ENCODE measurements around the gene BBS12. TPM values are rescaled to one million over a fixed set of nuclear protein-coding genes. Genes with fewer than 3 reads are reported as not detected.

Gene BBS12
- polyA plus RNA-seq, 1 of the 3 experiments (the other 2 are of a cell fraction), result 1.5 TPM

- TF ChIP-seq MEF2A (IDR thresholded peaks at IDR 0.05; ENCODE audit: borderline replicate concordance, low read depth) (peak; percentile 79), PBX3 (IDR thresholded peaks at IDR 0.05) (peak; percentile 87), ELF1 (IDR thresholded peaks at IDR 0.05) (no peak), FOXJ3 (CRISPR knock-in tag; IDR thresholded peaks at IDR 0.05) (no peak)
Observed at GRCh38 chr4:122783301-122784215, 51.1 kb downstream of the BBS12 start (continued).

GRCh38 chr4:122784261-122784660 lies 51.8 kb downstream of the BBS12 start:
- peak overlapping the region; percentile 77 for H2AFZ ChIP-seq (ENCODE audit: low read depth)
- TF ChIP-seq MAX (IDR thresholded peaks at IDR 0.05; ENCODE audit: low read depth), result no peak
- 0 out of 2 replicates have a peak, but pooled peaks have one; percentile 3 for TF ChIP-seq PBX3 (IDR thresholded peaks at IDR 0.05)
- TF ChIP-seq RAD21 (IDR thresholded peaks at IDR 0.05; ENCODE audit: low read length), result no peak
- TF ChIP-seq MXI1 (IDR thresholded peaks at IDR 0.05; ENCODE audit: low read depth, low read length), result no peak
- no peak for TF ChIP-seq SIN3A (IDR thresholded peaks at IDR 0.05; ENCODE audit: borderline replicate concordance, low read depth, low read length)
- TF ChIP-seq TAF1 (IDR thresholded peaks at IDR 0.05; ENCODE audit: borderline replicate concordance, low read depth, low read length), result no peak
- TF ChIP-seq EP300 (IDR thresholded peaks at IDR 0.05; ENCODE audit: borderline replicate concordance in 1 of 2, low read depth in 1 of 2, low read length in 1 of 2), result no peak
- no peak for TF ChIP-seq TEAD4 (IDR thresholded peaks at IDR 0.05; ENCODE audit: borderline replicate concordance, insufficient read depth)
- ChIA-PET POLR2A (no interaction called here), CTCF (interaction anchor here (1.4 kb wide), 2 partner anchors 8 to 146 kb away, joined by 3 read pairs; no protein-coding TSS in a partner anchor)
- no peaks in the 10 kb centered on the region for H3K9me3 ChIP-seq
- no peaks in the 10 kb centered on the region for H3K36me3 ChIP-seq (replicated peaks in 1 of 2; ENCODE audit: control insufficient read depth in 1 of 2, insufficient read depth in 2 of 2, low read length in 1 of 2)
- H3F3A ChIP-seq (replicated peaks; ENCODE audit: insufficient read depth), result peaks cover 22% of the 10 kb centered on the region
- peaks cover 0 to 22% of the 10 kb centered on the region in 2 experiments; a peak in 3 of 4 replicates for H3K4me1 ChIP-seq (ENCODE audit: control insufficient read depth in 1 of 2, insufficient read depth in 2 of 2, low read depth in 1 of 2, low read length in 1 of 2)
- H4K20me1 ChIP-seq (ENCODE audit: insufficient read depth), result no peaks in the 10 kb centered on the region
- no peak overlapping the region for H3K4me3 ChIP-seq (ENCODE audit: low read depth in 2 of 2, low read length in 1 of 2)
- WGBS (ENCODE audit: low lambda C conversion rate), result 24% methylated on average over 1 of the region's 1 CpG
- peak overlapping the region; percentile 79 to 80; a peak in 3 of 4 replicates for H3K27ac ChIP-seq (ENCODE audit: low read depth in 2 of 2, low read length in 1 of 2)
- DNase-seq, result no peak
- peak overlapping the region; percentile 50 for H3K4me2 ChIP-seq
- H3K9ac ChIP-seq, result peak overlapping the region; percentile 50
- no peaks in the 10 kb centered on the region for H3K79me2 ChIP-seq (ENCODE audit: insufficient read depth)
- H3K27me3 ChIP-seq (ENCODE audit: insufficient read depth), result no peaks in the 10 kb centered on the region
- no peaks in the 10 kb centered on the region for H3K9me2 ChIP-seq
